HG03039 (cell line): ENCODE measurements around the gene CGNL1.

Experiments used
- ATAC-seq: cut with Tn5 transposase; IDR thresholded peaks from one replicate; pipeline ENCODE4 v1.9.1; 2021; ENCODE audit warnings: mild to moderate bottlenecking, moderate library complexity; ENCODE audit not compliant: unreplicated experiment

Gene CGNL1

DNA sequence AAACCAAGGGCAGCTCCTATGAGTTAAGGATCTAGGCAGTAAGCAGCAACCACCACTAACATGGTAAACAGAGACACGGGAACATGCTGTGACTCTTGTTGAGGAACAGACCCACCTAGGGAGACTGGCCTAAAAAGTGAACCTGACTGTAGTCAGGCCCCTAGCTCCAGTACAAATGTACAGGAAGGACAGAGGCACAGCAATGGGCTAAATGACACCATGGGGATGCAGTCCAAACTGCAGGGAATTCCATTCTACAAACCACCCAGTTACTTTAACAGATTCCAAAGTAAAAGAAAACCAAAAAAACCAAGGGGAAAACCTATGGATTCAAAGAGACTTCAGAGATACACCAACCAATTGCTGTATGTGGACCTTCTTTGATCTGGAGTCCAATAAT, 28.2 kb upstream of the CGNL1 start:
- ATAC-seq: no peak

GRCh38 chr15:57352535-57353316, 23.6 kb upstream of the CGNL1 start:
- no peak for ATAC-seq

- no peak for ATAC-seq
Observed at GRCh38 chr15:57353317-57353804, 22.9 kb upstream of the CGNL1 start.

DNA sequence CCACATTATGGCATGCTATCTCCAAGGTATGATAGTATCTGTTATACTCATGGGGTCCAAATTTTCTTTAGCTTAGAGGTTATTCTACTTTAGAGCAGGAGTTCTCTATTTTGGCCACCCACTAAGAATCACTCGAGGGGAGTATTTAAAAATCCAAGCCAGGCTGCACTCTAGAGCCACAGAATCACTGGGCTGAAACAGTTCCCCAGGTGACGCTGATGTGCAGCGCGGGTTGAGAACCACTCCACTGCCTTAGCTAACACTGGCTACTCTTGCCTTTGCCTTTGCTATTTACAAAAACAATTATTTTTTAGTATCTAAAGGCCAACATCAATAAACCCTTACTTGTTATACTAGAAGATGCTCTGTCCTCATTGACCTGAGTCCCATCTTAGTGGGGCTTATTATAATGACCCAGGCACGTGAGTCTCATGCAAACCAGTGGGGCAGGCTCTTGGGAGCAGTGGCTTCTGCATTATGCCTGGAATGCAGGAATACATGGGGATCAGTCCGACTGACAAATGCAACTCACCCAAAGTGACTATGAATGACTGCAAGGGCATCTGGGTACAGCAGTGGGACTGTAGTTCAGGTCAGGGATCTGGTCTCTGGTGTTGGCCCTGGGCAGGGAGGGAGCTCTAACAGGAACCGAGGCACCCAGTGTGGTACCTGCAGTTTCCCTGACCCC, 21.7 kb upstream of the CGNL1 start:
- no peak for ATAC-seq

DNA sequence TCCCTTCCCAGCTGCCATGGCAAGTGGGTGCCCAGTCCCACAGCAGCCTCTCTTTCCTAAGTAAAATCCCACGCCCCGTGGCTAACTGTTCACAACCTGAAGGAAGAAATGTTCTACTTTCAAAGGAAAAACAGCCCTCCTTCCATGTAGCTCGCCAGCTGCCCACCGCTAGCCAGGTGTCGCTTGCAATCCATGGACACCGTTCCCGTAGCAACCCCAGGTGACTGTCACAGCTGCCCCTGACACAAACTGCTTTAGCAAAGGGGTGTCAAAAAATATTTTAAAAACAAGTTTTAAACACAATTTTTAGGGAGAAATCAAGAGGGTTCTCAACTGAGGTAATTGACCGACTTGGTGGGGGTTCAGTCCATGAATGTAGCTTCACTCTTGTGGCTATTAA, 21.0 kb upstream of the CGNL1 start:
- ATAC-seq: no peak

DNA sequence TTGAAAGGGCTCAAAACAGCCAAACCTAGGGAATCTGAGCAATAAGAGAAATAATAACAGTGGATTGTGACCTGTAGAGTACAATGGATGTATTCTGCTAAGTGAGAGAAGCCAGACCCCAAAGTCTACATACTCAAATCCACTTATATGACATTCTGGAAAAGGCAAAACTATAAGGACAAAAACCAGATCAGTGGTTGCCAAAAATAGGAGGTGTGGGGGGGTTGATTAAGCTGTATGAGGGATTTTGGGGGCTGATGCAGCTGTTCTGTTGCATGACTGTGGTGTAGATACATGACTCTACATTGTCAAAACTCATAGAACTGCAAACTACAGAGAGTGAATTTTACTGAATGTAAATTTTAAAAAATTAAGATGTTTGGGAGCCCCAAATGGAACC, 20.1 kb upstream of the CGNL1 start:
- no peak for ATAC-seq

GRCh38 chr15:57356636-57357035, 19.7 kb upstream of the CGNL1 start:
- ATAC-seq: no peak

DNA sequence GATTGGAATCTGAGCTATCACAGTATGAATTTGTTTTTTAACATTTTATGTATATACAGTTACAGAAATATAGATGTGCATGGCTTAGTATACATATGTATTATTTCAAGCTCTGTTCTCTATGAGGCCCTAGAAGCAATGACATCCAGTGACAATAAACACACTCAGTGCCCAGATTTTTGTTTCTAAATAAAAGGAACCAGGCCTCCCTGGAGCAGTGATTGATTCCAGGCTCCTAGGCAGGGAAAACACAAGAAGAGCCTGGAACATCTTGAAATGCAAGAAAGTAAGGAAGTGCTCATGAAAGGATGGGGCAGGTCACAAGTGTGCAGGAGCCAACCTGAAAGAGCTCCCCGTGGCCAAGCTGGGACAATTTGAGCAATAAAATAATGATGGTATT, 18.5 kb upstream of the CGNL1 start:
- no peak for ATAC-seq

- no peak for ATAC-seq
Observed at GRCh38 chr15:57358571-57358970, 17.7 kb upstream of the CGNL1 start.

DNA sequence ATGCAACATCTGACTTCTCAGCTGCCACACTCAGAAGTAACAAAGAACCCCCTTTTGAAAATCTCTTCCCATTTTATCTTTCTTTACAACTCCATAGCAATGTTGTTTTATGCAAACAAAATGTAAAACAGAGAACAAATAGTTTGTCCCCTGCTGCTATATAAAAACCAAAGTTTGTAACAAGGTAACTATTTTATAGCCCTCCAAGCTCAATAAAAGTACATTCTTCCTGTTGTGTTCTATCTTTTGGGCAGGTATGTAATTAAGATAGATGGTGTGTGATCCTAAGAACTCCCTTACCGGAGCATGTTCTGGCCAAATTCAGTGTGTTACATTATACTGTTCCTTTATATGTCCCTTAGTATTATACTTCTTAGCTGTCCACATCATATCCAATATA, 12.6 kb upstream of the CGNL1 start:
- no peak for ATAC-seq

GRCh38 chr15:57364282-57365007, 11.9 kb upstream of the CGNL1 start:
- ATAC-seq: no peak

DNA sequence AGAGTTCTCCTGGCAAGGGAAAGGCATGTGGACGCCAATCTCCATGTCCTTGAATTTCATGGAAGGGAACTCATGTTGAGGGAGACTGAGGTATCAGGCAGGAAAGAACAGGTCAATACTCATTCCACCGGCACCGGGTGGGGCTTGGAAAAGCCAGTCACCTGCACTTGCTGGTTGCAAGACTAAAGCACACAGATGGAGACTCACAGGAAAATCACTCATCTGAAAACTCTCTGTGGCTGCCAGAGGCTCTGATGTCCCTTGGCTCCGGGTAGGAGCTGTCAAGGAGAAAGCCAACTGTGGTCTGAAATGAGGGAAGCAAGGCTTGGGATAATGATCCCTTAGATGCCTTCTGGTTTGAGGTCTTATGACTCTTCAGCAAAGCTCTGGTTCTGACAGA, 8.7 kb upstream of the CGNL1 start:
- ATAC-seq: no peak

DNA sequence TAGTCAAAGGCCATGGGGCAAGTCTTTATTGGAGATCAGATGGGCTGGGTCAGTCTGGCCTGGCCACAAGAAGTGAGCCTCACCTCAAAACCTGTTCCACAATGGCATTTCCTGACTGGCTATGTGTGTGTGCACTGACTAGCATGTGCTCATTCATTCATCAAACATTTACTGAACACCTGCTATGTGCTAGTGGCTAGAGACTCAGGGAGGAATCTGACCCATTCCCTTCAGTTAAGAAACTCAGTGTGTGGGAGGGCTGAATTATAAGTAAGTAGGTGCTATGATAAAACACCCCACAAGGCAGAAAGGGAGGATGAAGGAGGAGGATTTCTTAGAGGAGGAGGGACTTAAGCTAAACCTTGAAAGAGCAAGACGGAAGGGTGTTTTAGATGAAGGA, 5.4 kb upstream of the CGNL1 start:
- ATAC-seq: no peak

- no peak for ATAC-seq
Observed at GRCh38 chr15:57373251-57373881, 2.9 kb upstream of the CGNL1 start.

GRCh38 chr15:57373882-57374276, 2.4 kb upstream of the CGNL1 start:
- no peak for ATAC-seq

DNA sequence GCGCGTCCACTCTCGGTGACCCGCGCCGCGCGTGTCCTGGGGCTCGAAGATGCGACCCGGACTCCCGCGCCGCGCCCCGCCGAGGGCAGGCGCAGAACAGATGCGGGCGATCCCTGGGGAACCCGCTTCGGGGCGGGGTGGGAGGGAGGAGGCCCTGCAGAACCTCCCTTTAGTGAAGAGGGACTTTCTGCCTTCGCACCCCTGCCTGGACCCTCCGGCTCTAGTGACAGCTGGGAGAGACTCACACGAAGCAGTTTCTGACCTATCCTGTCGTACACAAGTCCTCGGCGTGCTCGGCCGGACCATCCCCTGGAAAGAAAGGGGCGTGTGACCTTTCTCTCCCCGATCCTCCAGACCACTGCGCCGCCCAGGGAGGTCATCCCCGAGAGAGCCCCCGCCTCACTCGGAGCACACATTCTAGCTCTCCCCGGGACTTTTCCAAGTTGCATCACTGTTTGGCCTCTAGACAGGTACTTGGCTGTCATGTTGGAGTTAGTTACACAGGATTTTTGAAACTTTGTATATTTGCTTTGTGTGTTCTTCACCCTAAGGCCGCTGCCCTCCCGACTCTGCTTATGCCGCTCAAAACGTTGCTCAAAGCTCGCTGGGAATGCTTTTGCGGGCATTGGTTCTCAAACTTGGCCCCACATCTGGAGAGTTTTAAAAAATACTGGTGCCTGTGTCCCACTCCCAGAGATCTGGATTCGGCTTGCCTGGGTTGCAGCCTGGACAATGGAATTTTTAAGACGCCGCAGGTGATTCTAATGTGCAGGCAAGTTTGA, 582 bp downstream of the CGNL1 start:
- ATAC-seq: no peak

- ATAC-seq: no peak
Observed at GRCh38 chr15:57377478-57377847, 1.2 kb downstream of the CGNL1 start.

- no peak for ATAC-seq
Observed at GRCh38 chr15:57379487-57379886, 3.2 kb downstream of the CGNL1 start.

DNA sequence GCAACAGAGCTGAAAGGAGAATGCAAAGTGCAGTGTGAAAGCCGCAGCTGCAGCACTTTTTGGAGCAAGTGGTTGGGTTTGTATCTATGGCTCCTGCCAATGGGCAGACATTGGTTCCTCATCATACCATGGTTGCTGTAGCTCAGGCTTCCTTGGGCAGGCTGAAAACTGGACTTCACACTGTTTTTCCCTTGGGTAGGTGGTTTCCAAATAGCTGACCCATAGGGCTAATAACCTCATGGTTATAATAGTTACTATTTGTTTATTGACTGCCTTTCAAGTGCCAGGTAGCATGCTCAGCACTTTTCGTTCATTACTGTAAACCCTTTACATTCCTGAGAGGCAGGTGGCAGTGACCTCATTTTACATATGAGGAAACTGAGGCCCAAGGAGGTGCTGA, 4.5 kb downstream of the CGNL1 start:
- ATAC-seq: no peak

GRCh38 chr15:57382215-57382614, 5.9 kb downstream of the CGNL1 start:
- ATAC-seq: no peak

DNA sequence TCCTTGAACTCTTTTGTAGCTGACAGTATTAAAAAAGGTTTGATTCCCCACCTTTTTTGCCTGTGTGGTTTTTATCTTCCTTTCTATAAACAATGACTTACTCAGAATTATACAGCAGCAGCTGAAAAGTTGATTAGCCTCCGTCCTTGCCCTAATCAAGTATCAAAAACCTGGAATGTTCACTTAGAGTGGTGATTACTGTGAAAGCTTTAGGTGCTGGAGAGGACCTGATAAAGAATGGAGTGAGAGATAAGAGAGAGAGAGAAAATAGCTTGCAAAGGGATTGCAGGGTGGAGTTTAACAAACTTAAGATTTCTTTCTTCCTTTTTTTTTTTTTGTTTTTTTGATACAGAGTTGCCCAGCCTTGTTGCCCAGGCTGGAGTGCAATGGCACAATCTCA, 6.7 kb downstream of the CGNL1 start:
- no peak for ATAC-seq
